Activated CD4-positive, alpha-beta T cell treated with anti-CD3 and anti-CD28 coated beads, Interleukin-2, amount 10 ng/mL, durations not matched to agents 7 days and 5 days (primary cell): ENCODE results near the gene BCAP31. TPM values are rescaled to one million over a fixed set of nuclear protein-coding genes. Genes with fewer than 3 reads are reported as not detected.
"Not testable (repeated sequence)": the region's sequence is repeated elsewhere in the genome, so short reads cannot be mapped to it uniquely, and the experiment has no call there.

ENCODE experiments used
- CTCF ChIA-PET: fragments of 350-600 bp; sonication (Branson Sonifier 250); formaldehyde crosslinking; loops from one replicate; lab custom pipeline; 2021; ENCODE audit warnings: antibody characterized with exemption; lab: Charles Lee
- POLR2A ChIA-PET: fragments of 350-600 bp; sonication (Branson Sonifier 250); formaldehyde crosslinking; loops from one replicate; lab custom pipeline; 2021; ENCODE audit warnings: antibody characterized with exemption; lab: Charles Lee
- DNase-seq: peaks from one replicate; pipeline ENCODE4 v3.0.0-alpha.2; 2020
- H3K27ac Mint-ChIP-seq: one replicate; pipeline ENCODE4 v1.8.0; 2021; ENCODE audit warnings: mild to moderate bottlenecking, moderate library complexity, mixed read lengths
- H3K27me3 Mint-ChIP-seq: one replicate; pipeline ENCODE4 v1.8.0; 2021; ENCODE audit warnings: mixed read lengths
- H3K36me3 Mint-ChIP-seq: one replicate; pipeline ENCODE4 v1.8.0; 2021; ENCODE audit warnings: low read depth, mixed read lengths
- H3K4me1 Mint-ChIP-seq: one replicate; pipeline ENCODE4 v1.8.0; 2021; ENCODE audit warnings: mixed read lengths
- H3K4me3 Mint-ChIP-seq: one replicate; pipeline ENCODE4 v1.8.0; 2021; ENCODE audit warnings: mild to moderate bottlenecking, moderate library complexity, mixed read lengths
- H3K9me3 Mint-ChIP-seq: one replicate; pipeline ENCODE4 v1.8.0; 2021; ENCODE audit warnings: mixed read lengths
- total RNA-seq, 2 experiments: library from RNA; stranded (reverse); gene quantifications; one replicate each; pipeline ENCODE4 v1.2.3, GENCODE V29; 2021

Gene BCAP31
- total RNA-seq, 2 experiments from 2014 or later: 142 to 148 TPM

DNA sequence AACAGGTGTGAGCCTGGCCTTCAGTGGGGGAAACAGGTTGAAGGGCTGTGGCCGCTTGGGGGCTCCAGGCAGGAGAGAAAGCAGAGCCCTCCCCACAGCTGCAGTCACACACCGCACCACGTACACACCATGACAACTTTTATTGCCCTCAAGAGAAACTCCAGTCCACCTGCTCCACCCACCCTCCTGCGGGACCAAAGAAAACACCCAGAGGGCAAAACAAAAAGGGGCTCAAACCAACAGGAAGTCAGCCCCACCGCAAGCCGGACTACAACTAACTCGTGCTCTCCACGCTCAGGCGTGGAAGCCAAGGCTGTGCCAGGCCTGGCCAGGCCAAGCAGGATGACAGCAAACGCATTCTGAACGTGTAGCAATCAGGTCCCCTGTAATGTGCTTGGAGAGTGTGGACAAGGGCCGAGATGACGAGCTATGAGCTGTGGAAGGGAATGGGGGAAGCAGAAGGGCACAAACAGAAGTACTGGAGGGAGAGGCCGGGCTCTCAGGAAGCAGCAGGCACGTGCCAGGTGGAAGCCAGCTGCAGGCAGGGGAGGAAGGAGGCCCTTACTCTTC, 23.7 kb downstream of the BCAP31 start:
- no peak for DNase-seq
- Mint-ChIP-seq H3K9me3 (no peaks in the 10 kb centered on the region), H3K27ac (no peak overlapping the region), H3K27me3 (no peaks in the 10 kb centered on the region), H3K36me3 (peaks cover 10% of the 10 kb centered on the region), H3K4me3 (no peak overlapping the region), H3K4me1 (no peaks in the 10 kb centered on the region)
- CTCF ChIA-PET: interaction anchor here (1.6 kb wide), 1 partner anchor 20 kb away, joined by 3 read pairs; no protein-coding TSS in a partner anchor
- POLR2A ChIA-PET: no interaction called here

DNA sequence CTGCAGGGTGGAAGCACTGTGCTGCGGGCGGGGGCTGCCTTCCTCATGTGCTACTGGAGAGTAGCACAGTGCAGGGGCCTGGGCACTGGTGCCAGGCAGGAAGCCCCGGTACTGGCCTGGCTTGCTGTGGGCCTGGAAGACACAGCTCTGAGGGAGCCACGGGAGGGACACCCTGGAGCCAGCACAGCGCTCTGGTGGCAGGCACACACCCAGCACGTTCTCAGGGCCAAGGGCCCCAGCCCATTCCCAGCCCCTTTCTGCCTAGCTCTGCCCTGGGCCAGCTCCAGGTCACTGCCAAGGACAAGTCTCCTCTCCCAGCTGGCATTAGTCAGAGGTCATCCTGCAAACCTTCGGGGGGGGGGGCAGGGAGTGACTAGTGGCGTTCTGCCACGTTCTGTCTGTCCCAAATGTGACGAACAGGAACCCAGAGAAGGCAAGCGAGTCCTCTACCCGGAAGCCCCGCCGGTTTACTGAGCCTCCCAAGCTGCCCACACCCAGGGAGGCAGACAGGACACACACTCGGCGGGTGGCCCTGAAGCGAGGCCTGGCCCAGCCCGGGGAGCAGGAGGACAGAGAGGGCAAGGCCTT, 24.3 kb downstream of the BCAP31 start:
- H3K9me3 Mint-ChIP-seq, H3K4me3 Mint-ChIP-seq: not testable (repeated sequence)

GRCh38 chrX:153699210-153699783, 24.9 kb downstream of the BCAP31 start:
- H3K27ac Mint-ChIP-seq, H3K36me3 Mint-ChIP-seq, H3K4me1 Mint-ChIP-seq, H3K4me3 Mint-ChIP-seq, DNase-seq, POLR2A ChIA-PET, H3K27me3 Mint-ChIP-seq, H3K9me3 Mint-ChIP-seq: not testable (repeated sequence)
- CTCF ChIA-PET: interaction anchor here (0.6 kb wide), 1 partner anchor 96 kb away, joined by 3 read pairs; no protein-coding TSS in a partner anchor

More for the DNA sequence above, 24.3 kb downstream of the BCAP31 start:
- DNase-seq, H3K27ac Mint-ChIP-seq, H3K27me3 Mint-ChIP-seq, H3K4me1 Mint-ChIP-seq, H3K36me3 Mint-ChIP-seq, POLR2A ChIA-PET: not testable (repeated sequence)
- CTCF ChIA-PET: interaction anchor here (0.6 kb wide), 1 partner anchor 97 kb away, joined by 3 read pairs; no protein-coding TSS in a partner anchor

GRCh38 chrX:153697924-153698865, 26.0 kb downstream of the BCAP31 start:
- no peaks in the 10 kb centered on the region for H3K9me3 Mint-ChIP-seq
- H3K36me3 Mint-ChIP-seq: peaks cover 10% of the 10 kb centered on the region
- no peak overlapping the region for H3K27ac Mint-ChIP-seq
- no peak for DNase-seq
- ChIA-PET POLR2A (no interaction called here), CTCF (no interaction called here)
- H3K4me1 Mint-ChIP-seq: no peaks in the 10 kb centered on the region
- H3K27me3 Mint-ChIP-seq: no peaks in the 10 kb centered on the region
- H3K4me3 Mint-ChIP-seq: no peak overlapping the region

- H3K9me3 Mint-ChIP-seq, H3K4me3 Mint-ChIP-seq, H3K27me3 Mint-ChIP-seq, H3K36me3 Mint-ChIP-seq, H3K4me1 Mint-ChIP-seq, POLR2A ChIA-PET, CTCF ChIA-PET, DNase-seq, H3K27ac Mint-ChIP-seq: not testable (repeated sequence)
Observed at GRCh38 chrX:153696986-153697722, 27.0 kb downstream of the BCAP31 start.

- H3K27me3 Mint-ChIP-seq, H3K27ac Mint-ChIP-seq, H3K4me1 Mint-ChIP-seq, POLR2A ChIA-PET, H3K4me3 Mint-ChIP-seq, DNase-seq, H3K9me3 Mint-ChIP-seq, CTCF ChIA-PET, H3K36me3 Mint-ChIP-seq: not testable (repeated sequence)
Observed at GRCh38 chrX:153696538-153696937, 27.6 kb downstream of the BCAP31 start.

DNA sequence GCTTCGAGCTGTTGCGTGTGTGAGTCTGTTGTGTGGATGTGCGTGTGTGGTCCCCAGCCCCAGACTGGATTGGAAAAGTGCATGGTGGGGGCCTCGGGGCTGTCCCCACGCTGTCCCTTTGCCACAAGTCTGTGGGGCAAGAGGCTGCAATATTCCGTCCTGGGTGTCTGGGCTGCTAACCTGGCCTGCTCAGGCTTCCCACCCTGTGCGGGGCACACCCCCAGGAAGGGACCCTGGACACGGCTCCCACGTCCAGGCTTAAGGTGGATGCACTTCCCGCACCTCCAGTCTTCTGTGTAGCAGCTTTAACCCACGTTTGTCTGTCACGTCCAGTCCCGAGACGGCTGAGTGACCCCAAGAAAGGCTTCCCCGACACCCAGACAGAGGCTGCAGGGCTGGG, 28.1 kb downstream of the BCAP31 start:
- POLR2A ChIA-PET: no interaction called here
- no peaks in the 10 kb centered on the region for H3K9me3 Mint-ChIP-seq
- H3K27ac Mint-ChIP-seq: no peak overlapping the region
- no peaks in the 10 kb centered on the region for H3K27me3 Mint-ChIP-seq
- H3K36me3 Mint-ChIP-seq: peaks cover 10% of the 10 kb centered on the region
- no peak for DNase-seq
- CTCF ChIA-PET: no interaction called here
- no peak overlapping the region for H3K4me3 Mint-ChIP-seq
- H3K4me1 Mint-ChIP-seq: no peaks in the 10 kb centered on the region

GRCh38 chrX:153694687-153695270, 29.4 kb downstream of the BCAP31 start:
- ChIA-PET CTCF (interaction anchor here (0.6 kb wide), 1 partner anchor 214 kb away, joined by 3 read pairs; no protein-coding TSS in a partner anchor), POLR2A (no interaction called here)
- Mint-ChIP-seq H3K9me3 (no peaks in the 10 kb centered on the region), H3K36me3 (peaks cover 10% of the 10 kb centered on the region), H3K4me1 (no peaks in the 10 kb centered on the region), H3K4me3 (no peak overlapping the region), H3K27me3 (peaks cover 1% of the 10 kb centered on the region), H3K27ac (no peak overlapping the region)
- DNase-seq: no peak

DNA sequence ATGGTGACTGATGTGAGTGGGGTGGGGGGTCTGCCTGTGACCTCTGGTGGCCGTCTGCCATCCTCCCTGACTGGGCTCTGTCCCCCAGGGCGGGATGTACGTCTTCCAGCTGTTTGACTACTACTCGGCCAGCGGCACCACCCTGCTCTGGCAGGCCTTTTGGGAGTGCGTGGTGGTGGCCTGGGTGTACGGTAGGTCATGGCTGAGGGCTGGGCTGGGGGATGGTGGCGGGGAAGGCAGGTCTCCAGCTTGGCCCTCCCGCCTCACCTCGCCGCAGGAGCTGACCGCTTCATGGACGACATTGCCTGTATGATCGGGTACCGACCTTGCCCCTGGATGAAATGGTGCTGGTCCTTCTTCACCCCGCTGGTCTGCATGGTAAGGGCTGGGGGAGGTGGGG, 29.9 kb downstream of the BCAP31 start:
- H3K27ac Mint-ChIP-seq, H3K36me3 Mint-ChIP-seq, H3K9me3 Mint-ChIP-seq, H3K4me1 Mint-ChIP-seq, POLR2A ChIA-PET, H3K27me3 Mint-ChIP-seq, H3K4me3 Mint-ChIP-seq, CTCF ChIA-PET, DNase-seq: not testable (repeated sequence)

- Mint-ChIP-seq H3K27ac (no peak overlapping the region), H3K36me3 (peaks cover 10% of the 10 kb centered on the region), H3K4me3 (no peak overlapping the region), H3K27me3 (peaks cover 6% of the 10 kb centered on the region), H3K4me1 (no peaks in the 10 kb centered on the region), H3K9me3 (no peaks in the 10 kb centered on the region)
- CTCF ChIA-PET: no interaction called here
- POLR2A ChIA-PET: no interaction called here
- DNase-seq: no peak
Observed at GRCh38 chrX:153693216-153694086, 30.7 kb downstream of the BCAP31 start.

DNA sequence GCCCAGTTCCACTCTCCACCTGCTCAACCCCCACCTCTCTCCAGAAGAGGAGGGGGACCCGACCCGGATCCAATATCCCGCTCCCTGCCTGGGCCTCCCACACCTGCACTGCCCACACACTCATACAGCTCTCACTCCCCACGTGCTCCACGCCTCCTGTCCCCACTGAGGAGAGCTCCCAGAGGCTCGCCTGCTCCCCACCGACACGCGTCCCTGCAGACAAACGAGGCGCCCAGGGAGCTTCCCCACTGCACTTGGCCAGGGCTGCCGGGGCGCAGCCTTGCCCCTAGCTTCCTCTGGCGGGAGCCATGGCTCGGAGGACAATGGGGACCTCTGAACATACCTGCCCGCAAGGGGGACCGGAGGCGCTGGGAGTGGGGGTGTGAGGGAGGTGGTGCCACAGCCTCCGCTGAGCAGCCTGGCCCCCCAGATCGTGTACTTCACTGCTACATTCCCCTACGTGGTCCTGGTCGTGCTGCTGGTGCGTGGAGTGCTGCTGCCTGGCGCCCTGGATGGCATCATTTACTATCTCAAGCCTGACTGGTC, 31.5 kb downstream of the BCAP31 start:
- no peak overlapping the region for H3K4me3 Mint-ChIP-seq
- H3K4me1 Mint-ChIP-seq: no peaks in the 10 kb centered on the region
- ChIA-PET POLR2A (no interaction called here), CTCF (no interaction called here)
- H3K27ac Mint-ChIP-seq: no peak overlapping the region
- peaks cover 6% of the 10 kb centered on the region for H3K27me3 Mint-ChIP-seq
- peaks cover 9% of the 10 kb centered on the region for H3K36me3 Mint-ChIP-seq
- no peaks in the 10 kb centered on the region for H3K9me3 Mint-ChIP-seq
- no peak for DNase-seq
